A549 (cell line): ENCODE data around the gene SF3A1. TPM values are rescaled to one million over a fixed set of nuclear protein-coding genes. Genes with fewer than 3 reads are reported as not detected.

Experiments
- ATAC-seq, 2 experiments: fragments of 200-7000 bp in 1 of 2; fragments of >200 bp in 1 of 2; cut with Nextera tagmentation in 1 of 2; cut with Tn5 transposase in 1 of 2; 3 replicates each; pipeline versions ENCODE4 v1.8.0 to v1.9.1; 2018 to 2020; ENCODE audit warnings: mild to moderate bottlenecking in 1 of 2, moderate library complexity in 1 of 2
- CTCF ChIA-PET: fragments of 300-600 bp; sonication (Branson Sonifier 250); formaldehyde crosslinking; extraction: SDS; loops from one replicate; lab custom pipeline; 2021; ENCODE audit warnings: antibody characterized with exemption, inconsistent platforms; lab: Yijun Ruan, JAX
- POLR2A ChIA-PET: fragments of 350-600 bp; formaldehyde crosslinking; extraction: SDS; loops from one replicate; lab custom pipeline; 2021; ENCODE audit warnings: antibody characterized with exemption, inconsistent platforms; lab: Yijun Ruan, JAX
- DNase-seq, 2 experiments: peaks; one replicate each; pipeline versions ENCODE4 v3.0.0 to v3.0.0-alpha.2; 2011 to 2016; ENCODE audit warnings: low read depth in 1 of 2, low spot score in 1 of 2
- FAIRE-seq: peaks from 2 replicates; lab custom pipeline; 2011; peaks lifted over from hg19 to GRCh38; lab: Jason Lieb, UNC
- H3K27ac ChIP-seq, 2 experiments: fragments of >200 bp; sonication (Bioruptor Twin); formaldehyde crosslinking; 3 replicates each; pipeline ENCODE4 v1.5.1; 2016 to 2017
- H3K4me1 ChIP-seq: fragments of >200 bp; sonication (Bioruptor Twin); formaldehyde crosslinking; 3 replicates; pipeline ENCODE4 v1.6.1; 2016
- H3K4me2 ChIP-seq: fragments of >200 bp; sonication (Bioruptor Twin); formaldehyde crosslinking; 3 replicates; pipeline ENCODE4 v1.6.1; 2016
- H3K4me3 ChIP-seq: fragments of >200 bp; sonication (Bioruptor Twin); formaldehyde crosslinking; 3 replicates; pipeline ENCODE4 v1.5.1; 2016
- H3K9me3 ChIP-seq: fragments of >200 bp; sonication (Bioruptor Twin); formaldehyde crosslinking; 3 replicates; pipeline ENCODE4 v1.6.1; 2016
- ATOH8 ChIP-seq: fragments of 250-450 bp; sonication (Bioruptor Pico); IDR thresholded peaks from 2 replicates; pipeline ENCODE4 v1.5.0; 2020; ENCODE audit warnings: low read depth, mild to moderate bottlenecking, moderate library complexity
- CBX2 ChIP-seq: fragments of 200-600 bp; sonication (generic); IDR thresholded peaks from 2 replicates; pipeline ENCODE4 v1.6.1; 2016; ENCODE audit warnings: low read depth, mild to moderate bottlenecking, borderline replicate concordance
- CHD4 ChIP-seq: fragments of 200-600 bp; sonication (generic); IDR thresholded peaks from 2 replicates; pipeline ENCODE4 v1.6.1; 2016; ENCODE audit warnings: antibody characterized with exemption, mild to moderate bottlenecking, borderline replicate concordance
- E2F6 ChIP-seq: IDR thresholded peaks from 2 replicates; pipeline ENCODE4 v1.6.1; 2012; ENCODE audit warnings: low read depth, borderline replicate concordance
- EHF ChIP-seq: fragments of 250-450 bp; sonication (Bioruptor Pico); IDR thresholded peaks from 2 replicates; pipeline ENCODE4 v1.5.0; 2020; ENCODE audit warnings: mild to moderate bottlenecking
- EHMT2 ChIP-seq: fragments of 200-600 bp; sonication (generic); IDR thresholded peaks from 2 replicates; pipeline ENCODE4 v1.6.1; 2016; ENCODE audit warnings: antibody characterized with exemption, low read depth, mild to moderate bottlenecking, moderate library complexity
- EP300 ChIP-seq, 2 experiments: fragments of >200 bp; sonication (Bioruptor Twin); formaldehyde crosslinking; IDR thresholded peaks; 2 replicates in 1 of 2; 3 replicates in 1 of 2; pipeline ENCODE4 v1.6.1; 2016 to 2017
- FOSB ChIP-seq: fragments of 250-450 bp; sonication (Bioruptor Pico); IDR thresholded peaks from 2 replicates; pipeline ENCODE4 v1.5.0; 2020; ENCODE audit warnings: mild to moderate bottlenecking, moderate library complexity
- FOSL2 ChIP-seq, 2 experiments: fragments of 450-650 bp in 1 of 2; fragments of >200 bp in 1 of 2; sonication (Bioruptor Twin) in 1 of 2; formaldehyde crosslinking; IDR thresholded peaks; 2 replicates each; pipeline versions ENCODE4 v1.5.0 to v1.6.1; 2016 to 2020; ENCODE audit warnings: mild to moderate bottlenecking in 1 of 2, moderate library complexity in 1 of 2
- FOXS1 ChIP-seq: fragments of 250-450 bp; sonication (Bioruptor Pico); IDR thresholded peaks from 2 replicates; pipeline ENCODE4 v1.5.0; 2020; ENCODE audit warnings: mild to moderate bottlenecking, moderate library complexity
- HES2 ChIP-seq: fragments of >200 bp; sonication (Bioruptor Twin); formaldehyde crosslinking; IDR thresholded peaks from 2 replicates; pipeline ENCODE4 v1.6.1; 2016
- HEYL ChIP-seq: fragments of 250-450 bp; sonication (Bioruptor Pico); IDR thresholded peaks from 2 replicates; pipeline ENCODE4 v1.8.0; 2021; ENCODE audit warnings: mild to moderate bottlenecking, moderate library complexity
- HOXB5 ChIP-seq: fragments of 250-450 bp; sonication (Bioruptor Pico); IDR thresholded peaks from 2 replicates; pipeline ENCODE4 v1.5.0; 2020; ENCODE audit warnings: mild to moderate bottlenecking, moderate library complexity
- KDM1A ChIP-seq: fragments of 200-600 bp; sonication (generic); IDR thresholded peaks from 2 replicates; pipeline ENCODE4 v1.6.1; 2016; ENCODE audit warnings: low read depth, mild to moderate bottlenecking
- KDM5A ChIP-seq: fragments of 200-600 bp; sonication (generic); IDR thresholded peaks from 2 replicates; pipeline ENCODE4 v1.6.1; 2016; ENCODE audit warnings: antibody characterized with exemption, mild to moderate bottlenecking
- NFE2L2 ChIP-seq: fragments of 150-350 bp; conservative IDR thresholded peaks from 2 replicates; pipeline ENCODE4 v1.6.1; 2014; ENCODE audit warnings: low read length
- NPAS2 ChIP-seq: fragments of 250-450 bp; sonication (Bioruptor Pico); IDR thresholded peaks from 2 replicates; pipeline ENCODE4 v1.8.0; 2022; ENCODE audit warnings: mild to moderate bottlenecking, moderate library complexity, borderline replicate concordance
- RAD21 ChIP-seq, 2 experiments: fragments of >200 bp in 1 of 2; sonication (Bioruptor Twin) in 1 of 2; formaldehyde crosslinking in 1 of 2; IDR thresholded peaks in 1 of 2; conservative IDR thresholded peaks in 1 of 2; 2 replicates in 1 of 2; 3 replicates in 1 of 2; pipeline ENCODE4 v1.6.1; 2012 to 2018; ENCODE audit warnings: inconsistent platforms in 1 of 2
- RCOR1 ChIP-seq: fragments of 150-350 bp; IDR thresholded peaks from 2 replicates; pipeline ENCODE4 v1.6.1; 2014; ENCODE audit warnings: antibody characterized with exemption, low read length, low read depth
- RFX5 ChIP-seq: fragments of 450-650 bp; IDR thresholded peaks from 2 replicates; pipeline ENCODE4 v1.7.1; 2014; ENCODE audit warnings: antibody characterized with exemption, mild to moderate bottlenecking, moderate library complexity
- SMC3 ChIP-seq: fragments of >200 bp; sonication (Bioruptor Twin); formaldehyde crosslinking; IDR thresholded peaks from 3 replicates; pipeline ENCODE4 v1.6.1; 2018; ENCODE audit warnings: inconsistent platforms
- TP53 ChIP-seq: fragments of 250-450 bp; sonication (Bioruptor Pico); IDR thresholded peaks from 2 replicates; pipeline ENCODE4 v1.5.0; 2021; ENCODE audit warnings: mild to moderate bottlenecking, moderate library complexity
- ZFP36 ChIP-seq: fragments of 450-650 bp; IDR thresholded peaks from 2 replicates; pipeline ENCODE4 v1.6.1; 2014; ENCODE audit warnings: borderline replicate concordance; ENCODE audit not compliant: partially characterized antibody
- WGBS: methylation state at CpG from one replicate; pipeline ENCODE4 v1.1.6; 2017; ENCODE audit errors: missing lambda C conversion rate; 5-methylcytosine and 5-hydroxymethylcytosine counted together
- polyA plus RNA-seq, 4 experiments: library from polyadenylated mRNA; depleted of rRNA in 3 of 4; stranded (reverse); fragments of >200 nt; fragmentation: RNase III in 1 of 4; extraction: RNeasy Plus Mini Kit Qiagen cat#74134 plus additional on column Dnase treatment in 1 of 4; gene quantifications; 2 replicates in 3 of 4; 3 replicates in 1 of 4; pipeline ENCODE4 v1.2.3, GENCODE V29; 2011 to 2017
- TF ChIP-seq, protein P1 (sequence below): IDR thresholded peaks from 2 replicates; pipeline ENCODE4 v1.6.1; 2012
- TF ChIP-seq, protein P2 (sequence below): fragments of 150-350 bp; IDR thresholded peaks from 2 replicates; pipeline ENCODE4 v1.6.1; 2014; ENCODE audit warnings: low read depth, mild to moderate bottlenecking, low read length

SF3A1 gene
- polyA plus RNA-seq, 2 of the 4 experiments (the other 2 are of a cell fraction): 47.0 to 57.9 TPM

DNA sequence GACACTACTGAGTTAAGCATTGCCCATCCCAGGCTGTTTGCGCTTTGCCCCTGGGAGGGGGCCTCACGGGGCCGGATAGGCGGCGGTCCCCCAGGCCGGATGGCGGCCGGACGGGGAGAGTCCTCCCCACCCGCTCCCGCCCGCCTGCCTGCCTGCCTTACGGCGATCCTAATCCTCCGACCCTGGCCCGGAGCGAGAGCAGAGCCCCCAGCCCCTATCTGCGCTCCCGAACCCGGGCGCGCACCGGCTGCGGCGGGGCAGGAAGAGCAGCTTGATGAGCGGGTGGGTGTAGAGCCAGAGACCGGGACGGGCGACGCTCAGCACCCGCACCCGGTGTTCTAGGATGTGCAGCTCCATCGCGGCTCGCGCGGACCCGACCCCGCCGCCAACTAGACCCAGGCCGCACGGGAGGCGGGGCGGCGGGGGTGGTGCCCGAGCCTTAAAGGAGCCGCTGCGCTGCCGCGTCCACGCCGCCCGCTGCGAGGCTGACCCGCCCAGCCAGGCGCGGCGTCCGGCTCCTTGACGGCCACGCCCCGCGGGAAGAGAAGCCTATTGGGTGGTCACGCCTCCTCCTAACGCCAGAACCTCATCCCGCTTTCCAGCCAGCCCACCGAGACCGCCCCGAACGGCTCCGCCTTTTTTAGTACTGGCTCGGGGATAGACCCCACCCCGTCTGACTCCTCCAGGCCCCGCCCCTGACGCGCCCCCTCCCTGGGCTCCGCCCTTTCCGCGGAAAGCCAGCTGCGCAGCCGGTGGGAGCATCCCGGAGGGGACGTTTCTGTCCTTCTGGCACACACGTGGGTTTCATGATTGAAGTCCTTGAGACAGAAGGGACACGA lies 67.3 kb downstream of the SF3A1 start, which contains the start of gene CASTOR1 (continued):
- no peak for TF ChIP-seq HES2
- TF ChIP-seq, all 56 proteins: peak for 4

DNA sequence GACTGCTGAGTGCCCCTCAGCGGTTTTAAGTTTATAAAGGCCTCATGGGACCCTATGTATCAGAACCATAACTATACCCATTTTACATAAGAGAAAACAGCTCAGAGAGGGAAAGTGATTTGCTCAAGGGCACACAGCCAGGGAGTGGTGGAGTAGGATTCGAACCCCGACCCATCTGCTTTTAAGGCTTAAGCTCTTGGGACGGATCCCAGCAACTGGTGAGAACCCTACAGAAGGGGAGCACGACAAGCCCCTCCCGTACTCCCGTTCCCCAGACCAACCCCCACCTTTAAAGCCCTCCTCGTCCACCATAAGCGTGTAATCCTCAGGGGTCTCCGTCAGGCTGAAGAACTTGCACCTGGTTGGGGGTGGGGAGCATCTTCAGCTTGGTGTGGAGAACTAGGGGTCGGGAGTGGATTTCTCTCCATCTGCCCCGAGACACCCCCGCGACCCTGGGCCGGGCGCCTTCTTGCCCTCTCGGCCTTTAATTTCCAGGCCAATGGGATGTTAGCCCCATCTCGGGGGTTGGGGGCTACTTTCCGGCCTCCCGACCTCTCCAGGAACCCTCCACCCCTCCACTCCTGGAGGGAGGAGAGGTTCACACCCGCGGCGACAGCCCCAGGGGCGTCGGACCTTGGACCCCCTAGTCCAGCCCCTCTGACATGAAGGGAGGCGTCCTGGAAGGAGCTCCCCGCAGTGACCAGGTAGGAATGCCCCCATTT lies 68.1 kb downstream of the SF3A1 start:
- Histone ChIP-seq H3K4me2 (peak overlapping the region; percentile 92), H3K4me3 (peak overlapping the region; percentile 72), H3K9me3 (no peaks in the 10 kb centered on the region), H3K4me1 (peaks cover 40% of the 10 kb centered on the region), H3K27ac (peak overlapping the region; percentile 76 to 92)
- POLR2A ChIA-PET: interaction anchor here (0.5 to 1.6 kb wide), 4 partner anchors 38 to 135 kb away, joined by 3 to 6 read pairs (median 4); partner anchors contain the start of genes RNF215 and TBC1D10A
- no peak for TF ChIP-seq EP300 (IDR thresholded peaks at IDR 0.05)
- TF ChIP-seq EHF (CRISPR knock-in tag): no peak
- no peak for TF ChIP-seq SMC3
- no peak for TF ChIP-seq NFE2L2
- TF ChIP-seq FOSB: 0 out of 2 replicates have a peak, but pooled peaks have one; percentile 34
- TF ChIP-seq RFX5: no peak
- TF ChIP-seq ZFP36: peak; percentile 76
- TF ChIP-seq E2F6: no peak
- TF ChIP-seq KDM1A: 0 out of 2 replicates have a peak, but pooled peaks have one; percentile 11
- ATAC-seq: no peak
- peak in 1 of 2 experiments; percentile 25 for DNase-seq
- 5% methylated on average over 17 of the region's 27 CpGs for WGBS
- no peak for FAIRE-seq
- CTCF ChIA-PET: interaction anchor here (0.6 to 4.0 kb wide), 56 partner anchors 9 to 370 kb away, joined by 3 to 37 read pairs (median 6); partner anchors contain the start of genes CCDC157, MTFP1, RNF215 and SF3A1

DNA sequence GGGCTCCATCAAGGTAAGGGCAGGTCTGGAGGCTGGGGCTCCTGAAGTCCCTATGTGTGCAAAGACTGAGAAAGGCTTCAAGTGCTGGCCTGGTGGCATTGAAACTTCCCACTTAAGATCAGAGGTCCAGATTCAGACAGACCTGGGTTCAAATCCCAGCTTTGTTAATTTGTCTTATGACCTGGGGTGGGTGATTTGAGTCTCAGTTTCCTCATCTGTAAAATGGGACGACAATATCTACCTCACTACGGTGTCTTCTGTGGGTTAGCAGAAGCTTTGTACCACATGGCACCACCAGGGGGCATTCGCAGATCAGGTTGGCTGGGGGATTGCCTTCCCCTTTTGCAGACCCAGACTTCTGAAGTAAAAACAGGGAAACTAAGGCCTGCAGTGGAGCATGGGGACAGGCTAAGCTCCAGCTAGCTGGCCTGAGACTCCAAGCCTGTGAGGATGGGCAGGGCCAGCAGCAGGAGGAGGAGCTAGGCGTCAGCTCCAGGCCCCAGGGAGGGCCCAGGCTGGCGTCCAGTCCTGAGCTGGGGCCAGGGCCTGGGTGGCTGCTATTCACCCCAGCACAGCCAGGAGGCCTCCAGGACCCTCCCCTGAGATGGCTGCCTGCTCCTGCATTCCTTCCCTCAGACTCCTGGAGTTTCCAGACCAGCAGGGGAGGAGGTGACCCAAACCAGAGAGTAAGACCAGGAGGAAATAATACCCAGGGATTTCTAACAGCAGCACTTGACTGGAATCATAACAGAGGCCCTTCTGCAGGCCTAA lies 68.9 kb downstream of the SF3A1 start:
- Histone ChIP-seq H3K4me2 (peak overlapping the region; percentile 92), H3K4me1 (peaks cover 40% of the 10 kb centered on the region), H3K9me3 (no peaks in the 10 kb centered on the region), H3K27ac (peak overlapping the region; percentile 76 to 92), H3K4me3 (peak overlapping the region; percentile 72)
- ATAC-seq (peak; percentile 68 to 86), FAIRE-seq (no peak), DNase-seq (peak; percentile 76 to 91)
- POLR2A ChIA-PET: interaction anchor here (0.5 to 1.6 kb wide), 4 partner anchors 39 to 136 kb away, joined by 3 to 6 read pairs (median 4); partner anchors contain the start of genes RNF215 and TBC1D10A
- WGBS: 51% methylated on average over 3 of the region's 5 CpGs
- CTCF ChIA-PET: interaction anchor here (0.6 to 4.0 kb wide), 63 partner anchors 9 to 371 kb away, joined by 3 to 37 read pairs (median 6); partner anchors contain the start of genes CCDC157, MTFP1, RNF215 and SF3A1
- 0 out of 2 replicates have a peak, but pooled peaks have one; percentile 24 for TF ChIP-seq ATOH8 (CRISPR knock-in tag)
- no peak for TF ChIP-seq EHMT2
- peak; percentile 94 for TF ChIP-seq CHD4
- TF ChIP-seq TP53: no peak
- TF ChIP-seq EHF (CRISPR knock-in tag): peak; percentile 44; the same call in 1 of the 2 replicates
- TF ChIP-seq FOXS1 (CRISPR knock-in tag): 0 out of 2 replicates have a peak, but pooled peaks have one; percentile 12
- TF ChIP-seq SMC3: peak; percentile 49; the same call in 2 of the 3 replicates
- TF ChIP-seq NPAS2 (CRISPR knock-in tag): no peak
- no peak for TF ChIP-seq HEYL (CRISPR knock-in tag)
- peak; percentile 51; the same call in 1 of the 2 replicates for TF ChIP-seq HOXB5 (CRISPR knock-in tag)
- 0 out of 2 replicates have a peak, but pooled peaks have one; percentile 72 for TF ChIP-seq RCOR1
- TF ChIP-seq, protein P1, sequence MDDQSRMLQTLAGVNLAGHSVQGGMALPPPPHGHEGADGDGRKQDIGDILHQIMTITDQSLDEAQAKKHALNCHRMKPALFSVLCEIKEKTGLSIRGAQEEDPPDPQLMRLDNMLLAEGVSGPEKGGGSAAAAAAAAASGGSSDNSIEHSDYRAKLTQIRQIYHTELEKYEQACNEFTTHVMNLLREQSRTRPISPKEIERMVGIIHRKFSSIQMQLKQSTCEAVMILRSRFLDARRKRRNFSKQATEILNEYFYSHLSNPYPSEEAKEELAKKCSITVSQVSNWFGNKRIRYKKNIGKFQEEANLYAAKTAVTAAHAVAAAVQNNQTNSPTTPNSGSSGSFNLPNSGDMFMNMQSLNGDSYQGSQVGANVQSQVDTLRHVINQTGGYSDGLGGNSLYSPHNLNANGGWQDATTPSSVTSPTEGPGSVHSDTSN: no peak
- peak; percentile 67 to 74 for TF ChIP-seq RAD21 (conservative IDR thresholded peaks at IDR 0.05 in 1 of 2, IDR thresholded peaks at IDR 0.05 in 1 of 2)
- TF ChIP-seq, protein P2, sequence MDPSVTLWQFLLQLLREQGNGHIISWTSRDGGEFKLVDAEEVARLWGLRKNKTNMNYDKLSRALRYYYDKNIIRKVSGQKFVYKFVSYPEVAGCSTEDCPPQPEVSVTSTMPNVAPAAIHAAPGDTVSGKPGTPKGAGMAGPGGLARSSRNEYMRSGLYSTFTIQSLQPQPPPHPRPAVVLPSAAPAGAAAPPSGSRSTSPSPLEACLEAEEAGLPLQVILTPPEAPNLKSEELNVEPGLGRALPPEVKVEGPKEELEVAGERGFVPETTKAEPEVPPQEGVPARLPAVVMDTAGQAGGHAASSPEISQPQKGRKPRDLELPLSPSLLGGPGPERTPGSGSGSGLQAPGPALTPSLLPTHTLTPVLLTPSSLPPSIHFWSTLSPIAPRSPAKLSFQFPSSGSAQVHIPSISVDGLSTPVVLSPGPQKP: no peak
- no peak for TF ChIP-seq CBX2
- no peak for TF ChIP-seq FOSB
- no peak for TF ChIP-seq FOSL2 (IDR thresholded peaks at IDR 0.05)
- peak; percentile 10; the same call in 1 of the 2 replicates for TF ChIP-seq FOSL2 (CRISPR knock-in tag; IDR thresholded peaks at IDR 0.05)
- no peak for TF ChIP-seq KDM5A
